NCI-H446 treated with DMSO at 0.1 percent for 48 hours (cell line): ENCODE results near the gene CHP1.
"Not testable (repeated sequence)": the region's sequence is repeated elsewhere in the genome, so short reads cannot be mapped to it uniquely, and the experiment has no call there.

Experiments
- DNase-seq: peaks from one replicate; lab custom pipeline; 2025; lab: John Stamatoyannopoulos, UW

CHP1 gene

GRCh38 chr15:41256577-41257038, 25.5 kb downstream of the CHP1 start:
- no peak for DNase-seq

- DNase-seq, result no peak
Observed at GRCh38 chr15:41258750-41259471, 27.8 kb downstream of the CHP1 start.

GRCh38 chr15:41259546-41260189, 28.6 kb downstream of the CHP1 start:
- no peak for DNase-seq

GRCh38 chr15:41260924-41261323, 29.9 kb downstream of the CHP1 start:
- not testable (repeated sequence) for DNase-seq

- DNase-seq, result no peak
Observed at GRCh38 chr15:41262571-41262970, 31.5 kb downstream of the CHP1 start.

GRCh38 chr15:41263891-41264351, 32.9 kb downstream of the CHP1 start:
- no peak for DNase-seq

- DNase-seq, result no peak
Observed at GRCh38 chr15:41269887-41270286, 38.8 kb downstream of the CHP1 start.

- DNase-seq, result no peak
Observed at GRCh38 chr15:41276831-41277230, 45.8 kb downstream of the CHP1 start.

GRCh38 chr15:41278319-41278718, 47.3 kb downstream of the CHP1 start:
- DNase-seq, result no peak

GRCh38 chr15:41279535-41280283, 48.6 kb downstream of the CHP1 start:
- no peak for DNase-seq

GRCh38 chr15:41281236-41281635, 50.2 kb downstream of the CHP1 start:
- no peak for DNase-seq

GRCh38 chr15:41282436-41282835, 51.4 kb downstream of the CHP1 start:
- not testable (repeated sequence) for DNase-seq

- DNase-seq, result not testable (repeated sequence)
Observed at GRCh38 chr15:41282980-41283652, 52.0 kb downstream of the CHP1 start.

GRCh38 chr15:41283653-41284426, 52.8 kb downstream of the CHP1 start:
- peak; percentile 98 for DNase-seq

GRCh38 chr15:41284427-41285177, 53.5 kb downstream of the CHP1 start:
- no peak for DNase-seq

- DNase-seq, result no peak
Observed at GRCh38 chr15:41285285-41285684, 54.2 kb downstream of the CHP1 start.

GRCh38 chr15:41286665-41287333, 55.7 kb downstream of the CHP1 start:
- DNase-seq, result no peak

- DNase-seq, result no peak
Observed at GRCh38 chr15:41288464-41288863, 57.4 kb downstream of the CHP1 start.

GRCh38 chr15:41289953-41290352, 58.9 kb downstream of the CHP1 start:
- no peak for DNase-seq

GRCh38 chr15:41291065-41291631, 60.1 kb downstream of the CHP1 start:
- no peak for DNase-seq
